GM10266 (cell line): Measurements from ENCODE around the gene APH1A.
"Not testable (repeated sequence)": the region's sequence is repeated elsewhere in the genome, so short reads cannot be mapped to it uniquely, and the experiment has no call there.

ENCODE experiments used
- DNase-seq: peaks from one replicate; pipeline ENCODE4 v3.0.0; 2012; ENCODE audit errors: extremely low spot score
- CTCF ChIP-seq: IDR thresholded peaks from 2 replicates; pipeline ENCODE4 v1.5.1; 2012; ENCODE audit warnings: mild to moderate bottlenecking, low read depth; ENCODE audit not compliant: control insufficient read depth, insufficient read depth; ENCODE audit errors: missing control alignments

Gene APH1A

DNA sequence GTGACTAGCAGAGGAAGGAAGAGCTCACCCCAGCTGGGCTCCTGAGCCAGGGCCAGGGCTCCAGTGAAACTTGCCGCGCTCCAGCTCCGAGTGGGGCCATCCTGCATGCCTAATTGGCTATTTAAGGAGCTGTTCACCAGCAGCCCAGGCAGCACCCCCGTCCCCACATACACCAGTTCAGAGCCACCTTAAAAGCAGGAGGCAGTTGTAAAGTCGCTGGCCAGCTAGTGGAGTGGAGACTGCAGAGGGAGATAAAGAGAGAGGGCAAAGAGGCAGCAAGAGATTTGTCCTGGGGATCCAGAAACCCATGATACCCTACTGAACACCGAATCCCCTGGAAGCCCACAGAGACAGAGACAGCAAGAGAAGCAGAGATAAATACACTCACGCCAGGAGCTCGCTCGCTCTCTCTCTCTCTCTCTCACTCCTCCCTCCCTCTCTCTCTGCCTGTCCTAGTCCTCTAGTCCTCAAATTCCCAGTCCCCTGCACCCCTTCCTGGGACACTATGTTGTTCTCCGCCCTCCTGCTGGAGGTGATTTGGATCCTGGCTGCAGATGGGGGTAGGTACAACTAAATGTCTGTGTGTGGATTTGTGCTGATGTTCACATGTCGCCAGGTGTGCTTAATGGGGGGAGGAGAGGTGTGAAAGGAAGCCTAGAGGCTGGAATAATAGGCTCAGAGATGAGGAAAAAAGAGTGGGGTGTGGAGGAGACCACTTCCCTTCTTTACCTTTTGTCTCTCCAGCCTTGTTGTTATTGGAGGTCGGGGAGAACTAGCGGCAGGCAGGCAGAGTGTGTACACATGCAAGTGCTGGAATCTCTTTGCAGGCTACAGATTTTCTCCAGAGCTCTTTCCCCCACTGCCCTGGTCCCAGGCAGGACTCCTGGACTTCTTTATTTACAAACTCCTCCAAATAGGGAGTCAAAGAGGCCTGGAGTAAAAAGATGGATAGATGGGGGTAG is 10.9 kb downstream of the APH1A start, which contains the start of gene CA14:
TSS of gene CA14 (plus strand) at position 151 of the 962 bp plus-strand sequence. CDS start at position 506, 355 bp downstream.
- no peak for DNase-seq
- TF ChIP-seq CTCF, result no peak

GRCh38 chr1:150256554-150257341 is 12.1 kb downstream of the APH1A start:
- no peak for DNase-seq
- TF ChIP-seq CTCF, result no peak

DNA sequence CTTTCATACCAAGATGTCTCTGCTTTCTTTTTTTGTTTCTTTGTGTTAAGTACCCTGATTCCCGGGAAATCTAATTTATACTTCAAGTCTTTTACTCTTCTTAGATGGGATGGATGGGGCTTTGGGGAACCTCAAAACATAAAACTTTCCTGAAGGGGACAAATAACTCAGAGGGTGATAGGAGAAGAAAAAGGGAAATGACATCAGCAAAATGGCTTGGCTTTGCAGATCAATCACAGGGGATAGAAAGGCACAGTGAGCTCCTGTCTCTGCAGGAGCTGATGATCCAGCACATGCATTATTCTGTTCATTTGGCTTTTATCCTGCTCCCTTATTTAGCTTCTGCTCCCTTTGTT is 12.6 kb downstream of the APH1A start:
- DNase-seq, result no peak

DNA sequence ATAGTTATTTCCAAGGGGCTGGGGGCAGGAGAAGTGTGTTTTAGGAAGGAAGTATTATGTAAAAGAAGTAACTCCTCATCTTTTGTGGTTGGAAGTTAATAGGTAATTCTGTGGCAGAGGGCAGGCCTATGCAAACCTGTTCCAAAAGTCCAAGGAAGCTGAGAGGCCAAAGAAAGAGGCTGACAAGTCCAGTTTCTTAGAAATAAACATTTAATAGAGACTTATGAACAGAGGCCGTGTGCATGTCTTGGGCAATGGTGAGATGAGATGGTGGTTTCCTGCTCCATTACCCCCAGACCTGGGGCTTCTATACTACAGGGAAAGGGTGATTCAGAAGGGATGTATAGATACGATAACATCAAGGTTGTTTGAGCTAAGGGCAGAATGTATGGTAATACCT is 18.9 kb downstream of the APH1A start:
- DNase-seq, result no peak
- no peak for TF ChIP-seq CTCF

More for the DNA sequence above, 12.6 kb downstream of the APH1A start:
- TF ChIP-seq CTCF, result no peak

DNA sequence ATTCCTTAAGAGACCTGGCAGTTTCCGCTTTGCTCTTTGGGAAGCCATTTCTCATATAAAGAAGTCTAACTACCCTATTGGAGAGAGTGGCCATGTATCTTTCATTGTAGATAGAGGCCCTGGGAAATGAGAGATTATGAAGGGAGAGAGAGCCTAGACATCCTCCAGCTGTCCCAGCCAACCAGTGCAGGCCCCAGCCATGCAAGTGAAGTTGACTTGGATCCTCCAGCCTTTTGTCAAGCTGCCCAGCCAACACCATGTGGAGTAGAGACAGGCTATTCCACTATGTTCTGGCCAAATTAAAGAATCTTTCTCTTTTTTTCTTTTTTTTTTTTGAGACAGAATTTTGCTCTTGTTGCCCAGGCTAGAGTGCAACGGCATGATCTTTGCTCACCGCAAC is 25.8 kb downstream of the APH1A start:
- DNase-seq, result no peak
- no peak for TF ChIP-seq CTCF

DNA sequence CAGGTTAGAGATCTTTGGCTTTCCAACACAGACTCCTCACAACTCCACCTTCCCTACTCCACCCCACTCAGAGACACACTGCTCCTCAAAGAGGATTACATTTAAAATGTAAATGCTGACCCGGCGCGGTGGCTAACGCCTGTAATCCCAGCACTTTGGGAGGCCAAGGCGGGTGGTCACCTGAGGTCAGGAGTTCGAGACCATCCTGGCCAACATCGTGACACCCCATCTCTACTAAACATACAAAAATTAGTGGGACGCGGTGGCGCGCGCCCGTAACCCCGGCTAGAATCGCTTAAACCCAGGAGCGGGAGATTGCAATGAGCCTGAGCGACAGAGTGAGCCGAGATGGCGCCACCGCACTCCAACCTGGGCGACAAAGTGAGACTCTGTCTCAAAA is 31.1 kb downstream of the APH1A start:
- TF ChIP-seq CTCF, result no peak
- no peak for DNase-seq

GRCh38 chr1:150237176-150237575 is 31.6 kb downstream of the APH1A start:
- DNase-seq, result not testable (repeated sequence)
